GM19023 (cell line): ENCODE measurements around the gene FLRT1.

Source experiments
- ATAC-seq: cut with Tn5 transposase; IDR thresholded peaks from one replicate; pipeline ENCODE4 v1.9.1; 2021; ENCODE audit warnings: mild to moderate bottlenecking, moderate library complexity; ENCODE audit not compliant: unreplicated experiment

FLRT1 gene

GRCh38 chr11:64006398-64006797 is 29.3 kb upstream of the FLRT1 start:
- ATAC-seq = no peak

GRCh38 chr11:64007160-64007628 is 28.5 kb upstream of the FLRT1 start:
- no peak for ATAC-seq

GRCh38 chr11:64007629-64008282 is 28.0 kb upstream of the FLRT1 start:
- ATAC-seq = no peak

GRCh38 chr11:64008283-64008913 is 27.3 kb upstream of the FLRT1 start:
- ATAC-seq = no peak

GRCh38 chr11:64008914-64009633 is 26.7 kb upstream of the FLRT1 start:
- no peak for ATAC-seq

- no peak for ATAC-seq
These were observed 26.0 kb upstream of the FLRT1 start for GRCh38 chr11:64009710-64010109.

GRCh38 chr11:64010783-64011182 is 24.9 kb upstream of the FLRT1 start:
- no peak for ATAC-seq

- ATAC-seq = no peak
These were observed 24.4 kb upstream of the FLRT1 start for GRCh38 chr11:64011371-64011770.

- no peak for ATAC-seq
These were observed 22.4 kb upstream of the FLRT1 start for GRCh38 chr11:64013141-64013896.

- ATAC-seq = no peak
These were observed 21.4 kb upstream of the FLRT1 start for GRCh38 chr11:64014356-64014755.

- ATAC-seq = no peak
These were observed 20.2 kb upstream of the FLRT1 start for GRCh38 chr11:64015510-64015909.

- no peak for ATAC-seq
These were observed 19.5 kb upstream of the FLRT1 start for GRCh38 chr11:64015935-64016845.

- ATAC-seq = no peak
These were observed 17.8 kb upstream of the FLRT1 start for GRCh38 chr11:64017945-64018224.

GRCh38 chr11:64018310-64018709 is 17.4 kb upstream of the FLRT1 start:
- ATAC-seq = no peak

GRCh38 chr11:64019106-64020037 is 16.4 kb upstream of the FLRT1 start:
- ATAC-seq = no peak

GRCh38 chr11:64020976-64021756 is 14.6 kb upstream of the FLRT1 start:
- no peak for ATAC-seq

GRCh38 chr11:64021757-64022093 is 14.0 kb upstream of the FLRT1 start:
- no peak for ATAC-seq

- ATAC-seq = no peak
These were observed 13.5 kb upstream of the FLRT1 start for GRCh38 chr11:64022125-64022784.
